ENCODE measurements around the gene SCMH1.

GRCh38 chr1:40989066-40989465 lies 253.0 kb downstream of the SCMH1 start:
- TF ChIP-seq EZH2 (IDR thresholded peaks at IDR 0.05; ENCODE audit: low read depth, unreplicated experiment) (no peak), CTCF (conservative IDR thresholded peaks at IDR 0.05; ENCODE audit: low read depth in 2 of 2) (no peak), EZH2phosphoT487 (IDR thresholded peaks at IDR 0.05; ENCODE audit: unreplicated experiment) (no peak), POLR2AphosphoS5 (IDR thresholded peaks at IDR 0.05; ENCODE audit: low read depth) (no peak), CREB1 (CRISPR knock-in tag; IDR thresholded peaks at IDR 0.05; ENCODE audit: low read depth) (no peak), ZNF331 (CRISPR knock-in tag; IDR thresholded peaks at IDR 0.05; ENCODE audit: low read depth) (no peak), REST (IDR thresholded peaks at IDR 0.05; ENCODE audit: unreplicated experiment) (no peak), ZNF114 (CRISPR knock-in tag; IDR thresholded peaks at IDR 0.05) (no peak), JUNB (IDR thresholded peaks at IDR 0.05; ENCODE audit: unreplicated experiment) (no peak), ETS1 (IDR thresholded peaks at IDR 0.05) (no peak), NANOG (IDR thresholded peaks at IDR 0.05; ENCODE audit: borderline replicate concordance) (no peak)
